GM18502 (cell line): Measurements from ENCODE around the gene C6orf132.

Experiments
- ATAC-seq: cut with Tn5 transposase; IDR thresholded peaks from one replicate; pipeline ENCODE4 v1.9.1; 2021; ENCODE audit warnings: mild to moderate bottlenecking; ENCODE audit not compliant: unreplicated experiment, poor library complexity

The C6orf132 gene

GRCh38 chr6:42084889-42085288 is 57.5 kb downstream of the C6orf132 start:
- no peak for ATAC-seq

GRCh38 chr6:42083530-42083929 is 58.9 kb downstream of the C6orf132 start:
- ATAC-seq: no peak

GRCh38 chr6:42079941-42080464 is 62.4 kb downstream of the C6orf132 start:
- ATAC-seq: no peak

- no peak for ATAC-seq
Measured at GRCh38 chr6:42078386-42078785, 64.0 kb downstream of the C6orf132 start.

- ATAC-seq: no peak
Measured at GRCh38 chr6:42075159-42075838, 67.1 kb downstream of the C6orf132 start.

- no peak for ATAC-seq
Measured at GRCh38 chr6:42073287-42073686, 69.1 kb downstream of the C6orf132 start.

- ATAC-seq: no peak
Measured at GRCh38 chr6:42071881-42072583, 70.4 kb downstream of the C6orf132 start.

GRCh38 chr6:42068872-42069522 is 73.4 kb downstream of the C6orf132 start:
- ATAC-seq: no peak

- ATAC-seq: no peak
Measured at GRCh38 chr6:42068173-42068572, 74.2 kb downstream of the C6orf132 start.

- ATAC-seq: no peak
Measured at GRCh38 chr6:42066156-42066675, 76.2 kb downstream of the C6orf132 start.

GRCh38 chr6:42059743-42060142 is 82.7 kb downstream of the C6orf132 start:
- ATAC-seq: no peak

- no peak for ATAC-seq
Measured at GRCh38 chr6:42053601-42054000, 88.8 kb downstream of the C6orf132 start.

GRCh38 chr6:42051268-42051653 is 91.2 kb downstream of the C6orf132 start:
- no peak for ATAC-seq
